H1 (cell line): ENCODE data around the gene SPINK1. TPM values are rescaled to one million over a fixed set of nuclear protein-coding genes. Genes with fewer than 3 reads are reported as not detected.
A peak's percentile ranks its signal among the peaks of the same experiment; 100 is the strongest.

ENCODE experiments used
- CTCF ChIA-PET: fragments of 300-600 bp; sonication (Branson Sonifier 250); formaldehyde crosslinking; loops from one replicate; lab custom pipeline; 2021; ENCODE audit not compliant: partially characterized antibody; lab: Charles Lee
- POLR2A ChIA-PET: fragments of 300-600 bp; sonication (Branson Sonifier 250); formaldehyde crosslinking; loops from one replicate; lab custom pipeline; 2021; ENCODE audit warnings: inconsistent platforms; ENCODE audit not compliant: partially characterized antibody; lab: Charles Lee
- DNase-seq, 2 experiments: peaks; one replicate each; pipeline versions ENCODE4 v3.0.0 to v3.0.0-alpha.2; 2010 to 2022; ENCODE audit warnings: low spot score in 2 of 2, low read depth in 1 of 2, mixed read lengths in 1 of 2
- FAIRE-seq: peaks from 2 replicates; lab custom pipeline; 2011; peaks lifted over from hg19 to GRCh38; lab: Jason Lieb, UNC
- H2AFZ ChIP-seq: 2 replicates; pipeline ENCODE4 v1.8.1; 2012; ENCODE audit warnings: low read length, inconsistent platforms
- H2AK5ac ChIP-seq: 2 replicates; pipeline ENCODE4 v1.6.1; 2013; ENCODE audit warnings: low read depth, low read length
- H2BK120ac ChIP-seq: replicated peaks from 2 replicates; pipeline ENCODE3; 2013; ENCODE audit warnings: low read depth, low read length, inconsistent platforms
- H2BK12ac ChIP-seq: 2 replicates; pipeline ENCODE4 v1.6.1; 2013; ENCODE audit warnings: low read depth, low read length
- H2BK15ac ChIP-seq: 2 replicates; pipeline ENCODE4 v1.6.1; 2013; ENCODE audit warnings: low read length
- H2BK20ac ChIP-seq: 2 replicates; pipeline ENCODE4 v1.6.1; 2013; ENCODE audit warnings: low read length
- H2BK5ac ChIP-seq: 2 replicates; pipeline ENCODE4 v1.6.1; 2013; ENCODE audit warnings: low read depth, low read length
- H3K14ac ChIP-seq: 2 replicates; pipeline ENCODE4 v1.6.1; 2013; ENCODE audit warnings: inconsistent platforms; ENCODE audit not compliant: insufficient read length
- H3K18ac ChIP-seq: 2 replicates; pipeline ENCODE4 v1.6.1; 2013; ENCODE audit warnings: low read length; ENCODE audit errors: extremely low read depth
- H3K23ac ChIP-seq: 2 replicates; pipeline ENCODE4 v1.6.1; 2013; ENCODE audit warnings: inconsistent platforms; ENCODE audit not compliant: insufficient read length
- H3K23me2 ChIP-seq: 2 replicates; pipeline ENCODE4 v1.6.1; 2013; ENCODE audit warnings: low read depth, low read length
- H3K27ac ChIP-seq: 2 replicates; pipeline ENCODE4 v1.6.1; 2011; ENCODE audit warnings: low read depth, low read length, inconsistent platforms
- H3K27me3 ChIP-seq, 4 experiments: replicated peaks in 1 of 4; 1 replicate in 1 of 4; 2 replicates in 3 of 4; pipeline versions ENCODE4 v1.6.1 to v1.8.1; 2011 to 2013; ENCODE audit warnings: low read length in 3 of 4, mild to moderate bottlenecking in 3 of 4, inconsistent platforms in 2 of 4, mixed read lengths in 2 of 4, moderate library complexity in 1 of 4; ENCODE audit not compliant: control insufficient read depth in 3 of 4, insufficient read depth in 3 of 4; ENCODE audit errors: extremely low read depth in 1 of 4
- H3K36me3 ChIP-seq, 4 experiments: 2 replicates each; pipeline versions ENCODE4 v1.6.1 to v1.8.1; 2011 to 2013; ENCODE audit warnings: mild to moderate bottlenecking in 4 of 4, low read length in 3 of 4, moderate library complexity in 2 of 4, control low read depth in 1 of 4, inconsistent platforms in 1 of 4; ENCODE audit not compliant: insufficient read depth in 4 of 4, control insufficient read depth in 2 of 4
- H3K4ac ChIP-seq: replicated peaks from 2 replicates; pipeline ENCODE3; 2013; ENCODE audit warnings: low read length, low read depth, mixed read lengths, inconsistent platforms; ENCODE audit not compliant: insufficient read length
- H3K4me1 ChIP-seq, 4 experiments: replicated peaks in 1 of 4; 1 replicate in 1 of 4; 2 replicates in 3 of 4; pipeline versions ENCODE4 v1.6.1 to v1.8.1; 2011 to 2013; ENCODE audit warnings: low read length in 3 of 4, inconsistent platforms in 2 of 4, mixed read lengths in 1 of 4; ENCODE audit not compliant: insufficient read depth in 4 of 4, control insufficient read depth in 3 of 4
- H3K4me2 ChIP-seq, 2 experiments: 2 replicates each; pipeline versions ENCODE4 v1.6.1 to v1.8.1; 2011 to 2013; ENCODE audit warnings: low read depth in 2 of 2, low read length in 2 of 2, control low read depth in 1 of 2, inconsistent platforms in 1 of 2, mild to moderate bottlenecking in 1 of 2; ENCODE audit not compliant: insufficient read depth in 1 of 2
- H3K4me3 ChIP-seq, 4 experiments: fragments of 200-600, 300-600 bp in 1 of 4; sonication (generic), shearing (Covaris generic), sonication (Bioruptor Twin) in 1 of 4; 2 replicates each; pipeline versions ENCODE4 v1.5.1 to v1.8.1; 2011 to 2016; ENCODE audit warnings: low read length in 4 of 4, low read depth in 3 of 4, control low read depth in 2 of 4, inconsistent platforms in 2 of 4, mild to moderate bottlenecking in 2 of 4, mixed read lengths in 1 of 4, moderate library complexity in 1 of 4; ENCODE audit not compliant: insufficient read depth in 2 of 4; ENCODE audit errors: extremely low read depth in 1 of 4
- H3K56ac ChIP-seq: replicated peaks from 2 replicates; pipeline ENCODE3; 2013; ENCODE audit warnings: low read depth, mild to moderate bottlenecking, mixed read lengths, low read length, inconsistent platforms; ENCODE audit not compliant: insufficient read length
- H3K79me1 ChIP-seq: 2 replicates; pipeline ENCODE4 v1.6.1; 2013; ENCODE audit warnings: low read depth, low read length, control low read depth
- H3K79me2 ChIP-seq, 2 experiments: 2 replicates each; pipeline versions ENCODE4 v1.6.1 to v1.8.1; 2012 to 2013; ENCODE audit warnings: low read length in 2 of 2, mild to moderate bottlenecking in 2 of 2, inconsistent platforms in 1 of 2; ENCODE audit not compliant: insufficient read depth in 2 of 2, control insufficient read depth in 1 of 2
- H3K9ac ChIP-seq, 4 experiments: replicated peaks in 1 of 4; 1 replicate in 1 of 4; 2 replicates in 3 of 4; pipeline versions ENCODE4 v1.6.1 to v1.8.1; 2011 to 2013; ENCODE audit warnings: low read depth in 3 of 4, low read length in 3 of 4, control low read depth in 2 of 4, mild to moderate bottlenecking in 2 of 4, moderate library complexity in 2 of 4, inconsistent platforms in 1 of 4; ENCODE audit errors: extremely low read depth in 1 of 4
- H3K9me3 ChIP-seq, 2 experiments: 2 replicates each; pipeline versions ENCODE4 v1.6.1 to v1.8.1; 2012 to 2013; ENCODE audit warnings: mild to moderate bottlenecking in 2 of 2, moderate library complexity in 2 of 2, control low read depth in 1 of 2, inconsistent platforms in 1 of 2, low read depth in 1 of 2, low read length in 1 of 2, mixed read lengths in 1 of 2; ENCODE audit not compliant: insufficient read depth in 2 of 2
- H4K20me1 ChIP-seq, 2 experiments: replicated peaks in 1 of 2; 2 replicates each; pipeline versions ENCODE3 to v1.8.1; 2011 to 2013; ENCODE audit warnings: inconsistent platforms in 2 of 2, low read length in 2 of 2, mild to moderate bottlenecking in 1 of 2; ENCODE audit not compliant: insufficient read depth in 2 of 2, control insufficient read depth in 1 of 2
- H4K5ac ChIP-seq: 2 replicates; pipeline ENCODE4 v1.6.1; 2013; ENCODE audit warnings: low read length, low read depth, mixed read lengths, inconsistent platforms; ENCODE audit not compliant: insufficient read length
- H4K8ac ChIP-seq: 2 replicates; pipeline ENCODE4 v1.8.0; 2013; ENCODE audit warnings: mild to moderate bottlenecking, moderate library complexity, low read length, inconsistent platforms; ENCODE audit not compliant: insufficient read depth; ENCODE audit errors: extremely low read depth
- H4K91ac ChIP-seq: replicated peaks from 2 replicates; pipeline ENCODE3; 2013; ENCODE audit warnings: low read length, mixed read lengths, inconsistent platforms; ENCODE audit not compliant: insufficient read length
- BRCA1 ChIP-seq: IDR thresholded peaks from 2 replicates; pipeline ENCODE4 v1.6.1; 2012; ENCODE audit warnings: low read depth, low read length, improper control_type of control experiment
- RAD21 ChIP-seq, 2 experiments: IDR thresholded peaks in 1 of 2; conservative IDR thresholded peaks in 1 of 2; 2 replicates each; pipeline ENCODE4 v1.6.1; 2011; ENCODE audit warnings: low read depth in 2 of 2, low read length in 2 of 2, improper control_type of control experiment in 1 of 2, inconsistent platforms in 1 of 2, mild to moderate bottlenecking in 1 of 2, moderate library complexity in 1 of 2
- RXRA ChIP-seq: IDR thresholded peaks from 2 replicates; pipeline ENCODE4 v1.6.1; 2011; ENCODE audit warnings: low read depth, mild to moderate bottlenecking, low read length, moderate library complexity; ENCODE audit not compliant: insufficient read depth
- SAP30 ChIP-seq: fragments of 300-600 bp; sonication (generic); IDR thresholded peaks from 2 replicates; pipeline ENCODE4 v1.7.1; 2012; ENCODE audit warnings: low read length, moderate library complexity, mild to moderate bottlenecking, inconsistent platforms; ENCODE audit not compliant: insufficient read depth, insufficient replicate concordance
- YY1 ChIP-seq: IDR thresholded peaks from 2 replicates; pipeline ENCODE4 v1.6.1; 2011; ENCODE audit warnings: low read depth, mild to moderate bottlenecking, low read length
- WGBS, 2 experiments: shearing (Covaris generic) in 1 of 2; methylation state at CpG; one replicate each; pipeline versions ENCODE4 v1.1.6 to v1.1.7; 2013 to 2015; ENCODE audit warnings: low lambda C conversion rate in 2 of 2, mixed read lengths in 2 of 2, inconsistent platforms in 1 of 2, low coverage in 1 of 2, missing lambda C conversion rate in 1 of 2; ENCODE audit not compliant: insufficient replicate concordance in 2 of 2, insufficient coverage in 1 of 2, insufficient read length in 1 of 2; ENCODE audit errors: extremely low coverage in 1 of 2, missing lambda C conversion rate in 1 of 2; 5-methylcytosine and 5-hydroxymethylcytosine counted together
- polyA plus RNA-seq, 7 experiments: library from polyadenylated mRNA; depleted of rRNA in 3 of 7; stranded (reverse) in 5 of 7; unstranded in 2 of 7; fragments of >200 nt in 5 of 7; fragments of 200-250 nt in 2 of 7; gene quantifications; 1 replicate in 5 of 7; 2 replicates in 1 of 7; 4 replicates in 1 of 7; pipeline versions ENCODE4 v1.2.1 to v1.2.3, GENCODE V29; 2011 to 2013; ENCODE audit warnings: missing spikeins in 2 of 7, mixed read lengths in 2 of 7
- total RNA-seq: library from RNA; stranded (reverse); fragmentation: NEBNext Ultra II Directional; extraction: Animal tissue kit (Norgen Biotek cat#: 25700); gene quantifications from 2 replicates; pipeline ENCODE4 v1.2.1, GENCODE V29; 2021
- TF ChIP-seq, protein P1 (sequence below), 3 experiments: IDR thresholded peaks; 1 replicate in 2 of 3; 2 replicates in 1 of 3; pipeline versions ENCODE4 v1.5.1 to v1.6.1; 2011; ENCODE audit warnings: low read length in 3 of 3, mild to moderate bottlenecking in 3 of 3, inconsistent platforms in 2 of 3, low read depth in 1 of 3, moderate library complexity in 1 of 3; ENCODE audit not compliant: insufficient read depth in 1 of 3; ENCODE audit errors: control extremely low read depth in 1 of 3

SPINK1 gene
- total and polyA plus RNA-seq, 2 of the 8 experiments (the other 6 are each of a cell fraction or from before 2014, with no cell fraction given): 0.48 to 1.3 TPM

DNA sequence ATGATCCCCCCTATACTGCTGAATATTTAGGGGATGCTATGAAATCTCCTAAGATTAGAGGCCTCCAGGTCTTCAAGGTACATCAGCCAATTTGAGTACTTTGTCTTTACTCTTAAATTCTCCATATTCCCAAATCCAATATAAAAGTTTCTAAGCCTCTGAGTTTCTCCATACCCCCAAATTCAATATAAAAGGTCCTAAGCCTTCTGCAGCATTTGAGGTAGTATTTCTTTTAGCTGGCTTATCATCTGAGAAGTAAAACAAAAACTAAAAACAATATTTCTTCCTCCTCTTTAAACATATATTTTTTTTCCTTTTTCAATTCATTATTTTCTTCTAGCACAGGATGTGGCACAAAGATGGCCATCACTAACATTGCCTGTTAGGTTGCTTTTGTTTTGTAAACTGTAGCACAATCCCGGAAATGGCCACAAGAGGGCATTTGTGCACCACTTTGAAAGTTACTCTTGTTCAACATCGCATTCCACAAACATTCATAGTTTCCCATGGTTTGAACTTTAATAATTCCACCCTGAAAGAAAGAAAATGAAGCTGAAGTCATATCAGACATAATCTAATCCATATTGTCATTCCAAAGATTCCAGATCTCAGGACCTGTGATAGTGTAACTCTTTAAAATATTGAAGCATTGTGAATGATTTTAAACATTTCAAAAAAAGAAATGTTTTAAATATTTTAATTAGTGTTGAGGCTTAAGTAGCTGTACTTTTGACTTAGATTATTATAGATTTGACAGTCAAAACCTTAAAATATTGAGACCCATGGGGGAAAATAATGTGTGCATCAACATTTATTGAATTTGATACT, 26.0 kb upstream of the SPINK1 start:
- no peak overlapping the region for H3K4me3 ChIP-seq
- ChIA-PET CTCF (interaction anchor here (0.8 to 9.2 kb wide), 19 partner anchors 9 to 230 kb away, joined by 3 to 126 read pairs (median 4); partner anchors contain the start of gene SCGB3A2), POLR2A (interaction anchor here (0.5 to 26.7 kb wide), 13 partner anchors 5 to 1920 kb away, joined by 3 to 730 read pairs (median 8); partner anchors contain the start of gene SCGB3A2)
- WGBS, 2 experiments: 7% methylated on average over 2 of the region's 2 CpGs; no CpG with 5 or more reads in 1 of the 2 experiments
- no peak overlapping the region for H2AFZ ChIP-seq
- H3K79me1 ChIP-seq: no peaks in the 10 kb centered on the region
- H4K91ac ChIP-seq: no peak overlapping the region
- no peak overlapping the region for H2BK5ac ChIP-seq
- H3K36me3 ChIP-seq: peaks cover 0 to 15% (median under 1%) of the 10 kb centered on the region in 4 experiments; a peak in 2 of 8 replicates
- H2BK12ac ChIP-seq: no peak overlapping the region
- H3K9me3 ChIP-seq: no peaks in the 10 kb centered on the region
- H3K4me1 ChIP-seq: peaks cover 2 to 16% (median 13%) of the 10 kb centered on the region in 4 experiments; a peak in 5 of 7 replicates
- no peak overlapping the region for H3K9ac ChIP-seq
- H3K27ac ChIP-seq: no peak overlapping the region
- no peaks in the 10 kb centered on the region for H3K23me2 ChIP-seq
- FAIRE-seq: peak; percentile 99
- H3K79me2 ChIP-seq: peaks cover 0 to 12% of the 10 kb centered on the region in 2 experiments; a peak in 2 of 4 replicates
- peak overlapping the region; percentile 18 for H4K5ac ChIP-seq
- no peaks in the 10 kb centered on the region for H3K27me3 ChIP-seq
- no peak overlapping the region for H2BK20ac ChIP-seq
- no peak overlapping the region for H4K8ac ChIP-seq
- H3K56ac ChIP-seq: no peak overlapping the region
- no peak overlapping the region for H2BK15ac ChIP-seq
- no peak overlapping the region for H3K23ac ChIP-seq
- no peak overlapping the region for H2AK5ac ChIP-seq
- DNase-seq: peak; percentile 50 to 76
- no peak overlapping the region for H3K4me2 ChIP-seq
- H3K14ac ChIP-seq: no peak overlapping the region
- H2BK120ac ChIP-seq: no peak overlapping the region
- no peaks in the 10 kb centered on the region for H4K20me1 ChIP-seq
- no peak overlapping the region for H3K4ac ChIP-seq
- no peak overlapping the region for H3K18ac ChIP-seq
- TF ChIP-seq SAP30: no peak
- TF ChIP-seq, protein P1, sequence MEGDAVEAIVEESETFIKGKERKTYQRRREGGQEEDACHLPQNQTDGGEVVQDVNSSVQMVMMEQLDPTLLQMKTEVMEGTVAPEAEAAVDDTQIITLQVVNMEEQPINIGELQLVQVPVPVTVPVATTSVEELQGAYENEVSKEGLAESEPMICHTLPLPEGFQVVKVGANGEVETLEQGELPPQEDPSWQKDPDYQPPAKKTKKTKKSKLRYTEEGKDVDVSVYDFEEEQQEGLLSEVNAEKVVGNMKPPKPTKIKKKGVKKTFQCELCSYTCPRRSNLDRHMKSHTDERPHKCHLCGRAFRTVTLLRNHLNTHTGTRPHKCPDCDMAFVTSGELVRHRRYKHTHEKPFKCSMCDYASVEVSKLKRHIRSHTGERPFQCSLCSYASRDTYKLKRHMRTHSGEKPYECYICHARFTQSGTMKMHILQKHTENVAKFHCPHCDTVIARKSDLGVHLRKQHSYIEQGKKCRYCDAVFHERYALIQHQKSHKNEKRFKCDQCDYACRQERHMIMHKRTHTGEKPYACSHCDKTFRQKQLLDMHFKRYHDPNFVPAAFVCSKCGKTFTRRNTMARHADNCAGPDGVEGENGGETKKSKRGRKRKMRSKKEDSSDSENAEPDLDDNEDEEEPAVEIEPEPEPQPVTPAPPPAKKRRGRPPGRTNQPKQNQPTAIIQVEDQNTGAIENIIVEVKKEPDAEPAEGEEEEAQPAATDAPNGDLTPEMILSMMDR (IDR thresholded peaks at IDR 0.05; ENCODE audit: control extremely low read depth in 1 of 3, insufficient read depth in 1 of 3, low read depth in 1 of 3, low read length in 3 of 3): peak in 2 of 3 experiments; percentile 61 to 83; a peak in 3 of 4 replicates
- peak; percentile 31; the same call in 1 of the 2 replicates for TF ChIP-seq YY1
- TF ChIP-seq BRCA1: peak; percentile 8; the same call in 1 of the 2 replicates
- no peak for TF ChIP-seq RXRA
- peak; percentile 85 to 86 for TF ChIP-seq RAD21 (IDR thresholded peaks at IDR 0.05 in 1 of 2, conservative IDR thresholded peaks at IDR 0.05 in 1 of 2; ENCODE audit: low read depth in 2 of 2, low read length in 2 of 2)
